ENCODE results near the gene NRXN3. TPM values are rescaled to one million over a fixed set of nuclear protein-coding genes. Genes with fewer than 3 reads are reported as not detected.

NRXN3 gene
- total RNA-seq, 1 donor from 2014 or later: 1.6 TPM

- no peak for DNase-seq (ENCODE audit: low read depth)
- H3K4me3 ChIP-seq (ENCODE audit: low read depth, low read length): no peak overlapping the region
- H3K36me3 ChIP-seq (ENCODE audit: control insufficient read depth, insufficient read depth, low read length): no peaks in the 10 kb centered on the region
- H3K27me3 ChIP-seq (ENCODE audit: control insufficient read depth, insufficient read depth, low read length): no peaks in the 10 kb centered on the region
- no peak for TF ChIP-seq CTCF (IDR thresholded peaks at IDR 0.05; ENCODE audit: insufficient read depth, low read length, poor library complexity, severe bottlenecking)
Observed at GRCh38 chr14:78202976-78203375, 32.8 kb downstream of the NRXN3 start.

- no peaks in the 10 kb centered on the region for H3K36me3 ChIP-seq (ENCODE audit: control insufficient read depth, insufficient read depth, low read length)
- H3K27me3 ChIP-seq (ENCODE audit: control insufficient read depth, insufficient read depth, low read length): no peaks in the 10 kb centered on the region
- no peak for DNase-seq (ENCODE audit: low read depth)
- TF ChIP-seq CTCF (IDR thresholded peaks at IDR 0.05; ENCODE audit: insufficient read depth, low read length, poor library complexity, severe bottlenecking): no peak
- H3K4me3 ChIP-seq (ENCODE audit: low read depth, low read length): no peak overlapping the region
Observed at GRCh38 chr14:78207414-78207813, 37.2 kb downstream of the NRXN3 start.

DNA sequence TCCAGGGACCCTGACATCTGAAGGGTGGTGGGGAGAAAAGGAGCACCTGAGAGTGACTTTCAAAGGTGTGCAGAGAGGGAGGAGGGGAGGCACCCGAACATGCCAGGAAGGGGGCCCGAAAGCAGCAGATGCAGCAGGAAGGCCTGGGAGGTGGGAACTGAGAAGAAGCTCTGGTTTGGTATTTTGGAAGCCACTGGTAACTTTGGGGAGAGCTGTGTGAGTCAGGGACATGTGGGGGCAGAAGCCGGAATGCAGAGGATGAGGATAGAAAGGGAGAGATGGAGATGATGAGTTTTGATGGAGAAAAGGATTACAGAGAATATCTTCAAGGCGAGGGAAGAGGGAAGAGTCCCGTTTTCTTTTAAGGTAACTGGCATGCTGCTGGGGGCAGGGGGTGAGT is 50.1 kb downstream of the NRXN3 start:
- no peaks in the 10 kb centered on the region for H3K27me3 ChIP-seq (ENCODE audit: control insufficient read depth, insufficient read depth, low read length)
- no peak for TF ChIP-seq CTCF (IDR thresholded peaks at IDR 0.05; ENCODE audit: insufficient read depth, low read length, poor library complexity, severe bottlenecking)
- no peaks in the 10 kb centered on the region for H3K36me3 ChIP-seq (ENCODE audit: control insufficient read depth, insufficient read depth, low read length)
- DNase-seq (ENCODE audit: low read depth): no peak
- H3K4me3 ChIP-seq (ENCODE audit: low read depth, low read length): no peak overlapping the region

GRCh38 chr14:78222746-78223145 is 52.6 kb downstream of the NRXN3 start:
- no peak for TF ChIP-seq CTCF (IDR thresholded peaks at IDR 0.05; ENCODE audit: insufficient read depth, low read length, poor library complexity, severe bottlenecking)
- H3K27me3 ChIP-seq (ENCODE audit: control insufficient read depth, insufficient read depth, low read length): no peaks in the 10 kb centered on the region
- no peak overlapping the region for H3K4me3 ChIP-seq (ENCODE audit: low read depth, low read length)
- H3K36me3 ChIP-seq (ENCODE audit: control insufficient read depth, insufficient read depth, low read length): no peaks in the 10 kb centered on the region
- no peak for DNase-seq (ENCODE audit: low read depth)

DNA sequence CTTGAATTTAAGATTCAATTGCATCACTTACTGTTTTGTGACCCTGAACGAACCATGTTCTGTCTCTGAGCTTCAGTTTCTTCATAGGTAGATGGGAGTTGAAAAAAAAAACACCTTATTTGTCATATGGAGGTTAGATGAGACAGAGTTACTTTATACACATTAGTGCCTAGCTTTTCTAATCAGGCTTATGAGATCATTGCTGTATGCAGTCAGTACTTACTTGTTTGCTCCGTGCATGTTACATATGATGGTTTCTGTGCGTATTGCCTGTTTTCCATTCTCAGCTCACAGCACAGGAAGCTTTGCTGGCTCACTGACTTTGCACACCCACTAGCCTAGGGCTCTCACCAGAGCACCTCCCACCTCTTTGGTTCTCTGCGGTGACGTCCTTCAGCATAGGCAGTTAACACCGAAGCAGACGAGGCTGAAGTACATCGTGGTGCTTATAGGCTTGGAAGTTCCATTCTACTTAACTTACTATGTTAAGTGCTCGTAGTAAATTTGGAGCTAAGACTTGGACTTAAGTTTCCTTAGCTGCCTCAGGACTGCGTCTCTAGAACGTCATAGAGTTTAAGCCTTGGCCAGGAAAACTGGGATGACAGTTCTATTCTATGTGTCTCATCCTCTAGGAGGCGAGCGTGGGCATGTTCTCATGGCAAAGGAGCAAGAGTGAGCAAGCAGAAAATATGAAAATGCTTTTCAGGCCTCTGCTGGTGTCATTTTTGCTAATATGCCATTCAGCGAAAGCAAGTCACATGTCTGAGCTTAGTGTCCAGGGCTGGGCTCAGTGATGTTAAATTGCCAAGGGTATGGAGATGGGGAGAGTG is 57.3 kb downstream of the NRXN3 start:
- Histone ChIP-seq H3K36me3 (ENCODE audit: control insufficient read depth, insufficient read depth, low read length) (no peaks in the 10 kb centered on the region), H3K27me3 (ENCODE audit: control insufficient read depth, insufficient read depth, low read length) (no peaks in the 10 kb centered on the region), H3K4me3 (ENCODE audit: low read depth, low read length) (no peak overlapping the region)
- DNase-seq (ENCODE audit: low read depth): no peak
- TF ChIP-seq CTCF (IDR thresholded peaks at IDR 0.05; ENCODE audit: insufficient read depth, low read length, poor library complexity, severe bottlenecking): no peak
